ENCODE results near the gene MRTO4. TPM values are rescaled to one million over a fixed set of nuclear protein-coding genes. Genes with fewer than 3 reads are reported as not detected.

MRTO4 gene
- total RNA-seq (10 to 100 TPM; 19.9 to 35.8 (median 28.8) TPM), polyA plus RNA-seq (100 to 1,000 TPM in 1 of 3 donors, 10 to 100 TPM in 2; 43.0 to 103 (median 43.7) TPM)
- long read RNA-seq, donor 1, transcript MRTO4-201 (8 exons, 2,315 nt), result major isoform, 15 of 21 reads
- long read RNA-seq, donor 1, partial matches to known transcripts, result 2 of 21 reads
- long read RNA-seq, donor 1, other reads (novel, unspliced or antisense), result 4 of 21 reads
- long read RNA-seq, donor 2, transcript MRTO4-201 (8 exons, 2,315 nt), result major isoform, 47 of 60 reads
- long read RNA-seq, donor 2, partial matches to known transcripts, result 2 of 60 reads
- long read RNA-seq, donor 2, other reads (novel, unspliced or antisense), result 10 of 60 reads

DNA sequence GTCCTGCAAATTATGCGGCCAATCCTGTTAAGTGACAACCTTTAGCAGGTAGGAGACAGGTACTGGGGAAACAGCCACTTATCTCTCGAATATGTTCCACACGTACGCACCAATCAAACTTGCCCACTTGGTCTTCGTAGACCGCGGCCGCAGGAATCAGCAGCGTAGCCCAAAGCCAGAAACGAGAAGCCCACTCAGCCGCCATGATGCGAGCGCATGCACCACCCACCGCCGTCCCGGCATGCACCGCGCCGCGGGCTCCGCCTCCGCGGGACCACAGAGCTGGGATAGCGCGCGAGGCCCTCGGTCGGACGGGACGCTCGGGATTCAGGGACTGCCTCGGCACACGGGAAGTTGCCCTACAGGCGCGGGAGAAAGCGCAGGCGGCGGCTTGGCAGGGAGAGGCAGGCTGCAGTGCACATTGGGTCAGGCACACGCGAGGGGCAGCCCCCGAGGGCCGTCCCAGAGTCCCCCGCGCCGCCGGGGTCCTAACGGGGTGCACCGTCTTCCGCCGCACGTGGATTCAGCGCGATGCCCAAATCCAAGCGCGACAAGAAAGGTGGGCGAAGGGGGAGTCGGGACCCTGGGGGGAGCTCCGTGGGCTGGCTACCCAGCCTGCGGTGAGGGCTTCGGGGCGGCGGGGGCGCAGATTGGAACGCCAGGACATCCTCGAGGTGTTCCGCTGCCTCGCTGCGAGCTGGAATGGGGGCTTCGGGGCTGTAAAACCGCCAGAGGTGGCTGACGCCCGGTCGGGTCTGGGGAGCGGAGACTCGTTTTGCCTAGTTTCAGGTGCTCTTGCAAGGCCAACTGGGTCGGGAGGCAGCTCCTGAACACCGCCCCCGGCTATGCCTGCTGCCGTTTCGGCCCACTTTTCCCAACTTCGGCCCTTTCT is at the start of gene MRTO4, which contains the start of gene EMC1:
Gene MRTO4, plus strand, starts transcription at position 501 of the 892 bp plus-strand sequence. Its CDS starts 31 bp downstream, at position 532.
Gene EMC1, minus strand, starts transcription at position 220 of the 892 bp plus-strand sequence. Its CDS starts 15 bp downstream, at position 205.
- 0% methylated on average over 75 to 81 of the region's 81 CpGs for WGBS, 3 donors
- H3K9me3 ChIP-seq, result no peaks in the 10 kb centered on the region
- peaks cover 0 to 24% of the 10 kb centered on the region in 2 donors for H3K36me3 ChIP-seq (ENCODE audit: insufficient read depth in 1 of 2, low read depth in 1 of 2)
- H3K4me1 ChIP-seq, result peaks cover 21% of the 10 kb centered on the region
- H3K4me3 ChIP-seq, result peak within 1 kb of the TSS; percentile 93
- peak; percentile 91 to 93 for DNase-seq
- intact Hi-C loops (cut with DNase I), result loop anchor here (5.0 to 10.0 kb wide), 2 partner anchors 61 to 403 kb away; partner anchors contain the start of genes AKR7A2 (in 1 of the 2) and SLC66A1 (in 1 of the 2)
- H3K27ac ChIP-seq, result peak within 1 kb of the TSS; percentile 95
- ATAC-seq, result peak; percentile 95 to 97 (median 96)
- no peaks in the 10 kb centered on the region for H3K27me3 ChIP-seq (ENCODE audit: insufficient read depth in 3 of 3, low read length in 2 of 3)
- TF ChIP-seq, protein P1, sequence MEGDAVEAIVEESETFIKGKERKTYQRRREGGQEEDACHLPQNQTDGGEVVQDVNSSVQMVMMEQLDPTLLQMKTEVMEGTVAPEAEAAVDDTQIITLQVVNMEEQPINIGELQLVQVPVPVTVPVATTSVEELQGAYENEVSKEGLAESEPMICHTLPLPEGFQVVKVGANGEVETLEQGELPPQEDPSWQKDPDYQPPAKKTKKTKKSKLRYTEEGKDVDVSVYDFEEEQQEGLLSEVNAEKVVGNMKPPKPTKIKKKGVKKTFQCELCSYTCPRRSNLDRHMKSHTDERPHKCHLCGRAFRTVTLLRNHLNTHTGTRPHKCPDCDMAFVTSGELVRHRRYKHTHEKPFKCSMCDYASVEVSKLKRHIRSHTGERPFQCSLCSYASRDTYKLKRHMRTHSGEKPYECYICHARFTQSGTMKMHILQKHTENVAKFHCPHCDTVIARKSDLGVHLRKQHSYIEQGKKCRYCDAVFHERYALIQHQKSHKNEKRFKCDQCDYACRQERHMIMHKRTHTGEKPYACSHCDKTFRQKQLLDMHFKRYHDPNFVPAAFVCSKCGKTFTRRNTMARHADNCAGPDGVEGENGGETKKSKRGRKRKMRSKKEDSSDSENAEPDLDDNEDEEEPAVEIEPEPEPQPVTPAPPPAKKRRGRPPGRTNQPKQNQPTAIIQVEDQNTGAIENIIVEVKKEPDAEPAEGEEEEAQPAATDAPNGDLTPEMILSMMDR (IDR thresholded peaks at IDR 0.05), result no peak

DNA sequence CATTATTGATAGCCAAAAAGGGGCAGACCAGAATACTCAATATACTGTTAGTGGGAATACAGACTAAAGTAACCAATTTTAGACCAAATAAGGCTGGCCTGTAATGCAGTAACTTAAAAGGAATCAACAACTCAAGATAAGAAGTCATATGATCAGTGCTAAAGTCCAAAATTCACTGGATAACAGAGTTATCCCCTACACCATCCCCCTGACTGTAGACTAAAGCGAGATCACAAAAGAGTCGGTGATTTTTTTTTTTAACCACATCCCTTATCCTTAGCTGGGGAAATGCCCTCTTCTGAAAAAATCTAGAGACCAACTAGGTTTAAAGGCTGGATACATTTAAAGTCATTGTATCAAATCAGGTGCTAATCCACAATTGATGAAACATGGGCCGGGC is 49.2 kb upstream of the MRTO4 start:
- DNase-seq, result no peak
- H3K9me3 ChIP-seq, result no peaks in the 10 kb centered on the region
- H3K4me1 ChIP-seq, result peaks cover 46% of the 10 kb centered on the region
- H3K27me3 ChIP-seq (ENCODE audit: insufficient read depth in 3 of 3, low read length in 2 of 3), result no peaks in the 10 kb centered on the region
- intact Hi-C loops (cut with DNase I), result loop anchor here in 1 of 2 donors (5.0 kb wide), 1 partner anchor 40 kb away; no protein-coding TSS in a partner anchor
- peak overlapping the region; percentile 65 for H3K27ac ChIP-seq
- H3K36me3 ChIP-seq (ENCODE audit: insufficient read depth in 1 of 2, low read depth in 1 of 2), result peaks cover 16 to 45% of the 10 kb centered on the region in 2 donors
- 79 to 82% (median 81%) methylated on average over 3 of the region's 3 CpGs for WGBS, 3 donors
- no peak for ATAC-seq
- TF ChIP-seq, protein P1 (IDR thresholded peaks at IDR 0.05), result no peak
- no peak overlapping the region for H3K4me3 ChIP-seq

DNA sequence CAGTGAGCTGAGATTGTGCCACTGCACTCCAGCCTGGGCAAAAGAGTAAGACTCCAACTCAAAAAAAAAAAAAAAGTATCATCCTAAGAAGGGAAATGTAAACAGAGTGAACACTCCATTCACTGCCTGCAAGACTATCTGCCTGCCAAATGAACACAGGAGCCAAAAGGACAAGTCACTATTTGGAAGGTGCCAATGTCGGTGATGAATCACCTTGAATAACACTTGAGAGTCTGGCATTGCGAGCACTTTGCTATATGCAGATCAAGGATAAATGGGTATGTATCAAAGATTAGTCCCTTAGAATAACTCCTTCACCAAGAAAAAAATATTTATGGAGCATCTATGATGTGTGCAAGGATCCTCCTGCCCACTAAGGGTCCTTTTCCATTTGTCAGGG is 48.2 kb upstream of the MRTO4 start:
- TF ChIP-seq, protein P1 (IDR thresholded peaks at IDR 0.05), result no peak
- Histone ChIP-seq H3K27me3 (ENCODE audit: insufficient read depth in 3 of 3, low read length in 2 of 3) (no peaks in the 10 kb centered on the region), H3K27ac (peak overlapping the region; percentile 65), H3K4me3 (no peak overlapping the region), H3K4me1 (peaks cover 57% of the 10 kb centered on the region), H3K9me3 (no peaks in the 10 kb centered on the region), H3K36me3 (ENCODE audit: insufficient read depth in 1 of 2, low read depth in 1 of 2) (peaks cover 9 to 34% of the 10 kb centered on the region in 2 donors)
- ATAC-seq (peak; percentile 91 to 98 (median 94)), DNase-seq (no peak)
- 26 to 34% (median 29%) methylated on average over 2 of the region's 2 CpGs for WGBS, 3 donors
- intact Hi-C loops (cut with DNase I), result loop anchor here in 1 of 2 donors (5.0 kb wide), 1 partner anchor 39 kb away; no protein-coding TSS in a partner anchor

DNA sequence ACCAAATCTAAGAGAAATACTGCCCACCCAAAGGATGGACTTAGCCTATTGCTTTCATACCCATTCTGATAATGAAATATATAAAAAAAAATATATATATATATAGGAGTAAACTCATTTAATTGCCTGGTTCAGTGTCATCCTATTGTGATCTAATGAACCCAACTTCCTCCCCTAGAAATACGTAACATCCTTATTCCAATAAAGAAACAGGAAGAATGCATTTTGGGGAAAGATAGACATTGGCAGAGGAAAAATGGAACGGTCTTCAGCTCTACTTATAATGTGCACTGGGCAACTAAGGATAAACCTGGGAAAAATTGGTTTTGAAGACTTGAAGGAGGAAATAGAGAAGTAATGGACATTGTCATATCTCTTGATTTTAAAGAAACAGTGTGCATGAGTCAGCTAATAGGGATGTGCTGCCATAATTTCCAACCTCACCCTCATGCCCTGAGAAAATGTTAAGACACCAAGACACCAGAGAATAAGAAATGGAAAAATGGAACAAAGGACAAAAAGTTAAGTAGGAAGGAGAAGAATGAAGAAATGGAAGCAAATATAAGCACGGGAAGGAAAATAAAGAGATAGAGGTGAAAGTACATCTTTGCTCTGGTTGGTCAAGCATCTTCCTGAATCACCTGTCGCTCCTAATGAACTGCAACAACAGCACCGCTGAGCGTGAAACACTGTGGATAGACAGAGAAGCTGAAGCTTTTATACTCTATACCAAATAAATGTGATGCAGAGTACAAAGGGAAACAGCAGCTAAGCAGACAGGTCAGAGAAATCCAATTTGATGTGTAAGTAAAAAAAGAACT is 46.9 kb upstream of the MRTO4 start:
- peaks cover 58% of the 10 kb centered on the region for H3K4me1 ChIP-seq
- TF ChIP-seq, protein P1 (IDR thresholded peaks at IDR 0.05), result no peak
- 82 to 86% (median 83%) methylated on average over 6 of the region's 6 CpGs for WGBS, 3 donors
- DNase-seq, result no peak
- intact Hi-C loops (cut with DNase I), result loop anchor here in 1 of 2 donors (5.0 kb wide), 1 partner anchor 38 kb away; no protein-coding TSS in a partner anchor
- H3K36me3 ChIP-seq (ENCODE audit: insufficient read depth in 1 of 2, low read depth in 1 of 2), result peaks cover 0 to 22% of the 10 kb centered on the region in 2 donors
- H3K4me3 ChIP-seq, result no peak overlapping the region
- peak overlapping the region; percentile 65 for H3K27ac ChIP-seq
- H3K9me3 ChIP-seq, result no peaks in the 10 kb centered on the region
- H3K27me3 ChIP-seq (ENCODE audit: insufficient read depth in 3 of 3, low read length in 2 of 3), result no peaks in the 10 kb centered on the region
- ATAC-seq, result no peak

Data from psoas muscle (tissue), 8 donors.